K562 (cell line): ENCODE data around the gene COX5A. TPM values are rescaled to one million over a fixed set of nuclear protein-coding genes. Genes with fewer than 3 reads are reported as not detected.

Source experiments
- BCL6 ChIP-seq: fragments of 250-450 bp; sonication (Bioruptor Pico); IDR thresholded peaks from 2 replicates; pipeline ENCODE4 v1.4.0; 2020
- CCNT2 ChIP-seq: IDR thresholded peaks from 2 replicates; pipeline ENCODE4 v1.6.1; 2011; ENCODE audit warnings: borderline replicate concordance, low read depth, mild to moderate bottlenecking, moderate library complexity, mixed read lengths, low read length; ENCODE audit not compliant: insufficient read length; ENCODE audit errors: extremely low read depth
- E2F3 ChIP-seq: fragments of 250-450 bp; sonication (Bioruptor Pico); IDR thresholded peaks from 2 replicates; pipeline ENCODE4 v1.4.0; 2020; ENCODE audit warnings: mild to moderate bottlenecking
- ETS2 ChIP-seq: IDR thresholded peaks from 2 replicates; pipeline ENCODE4 v1.6.1; 2016; ENCODE audit warnings: borderline replicate concordance, missing genetic modification characterization, mild to moderate bottlenecking, moderate library complexity, missing compliant biosample characterization; ENCODE audit not compliant: poor library complexity, severe bottlenecking
- ETV5 ChIP-seq: sonication (generic); formaldehyde crosslinking; IDR thresholded peaks from 2 replicates; pipeline ENCODE4 v1.4.0; 2020; ENCODE audit warnings: low read depth, mild to moderate bottlenecking, missing genetic modification reagents
- FOS ChIP-seq: IDR thresholded peaks from 3 replicates; pipeline ENCODE4 v1.6.1; 2011; ENCODE audit not compliant: insufficient read length; ENCODE audit errors: extremely low read depth
- FOXM1 ChIP-seq, 2 experiments: fragments of 450-650 bp in 1 of 2; sonication (generic) in 1 of 2; formaldehyde crosslinking in 1 of 2; IDR thresholded peaks; 2 replicates each; pipeline versions ENCODE4 v1.6.1 to v1.9.0; 2017 to 2022; ENCODE audit warnings: low read depth in 2 of 2, mild to moderate bottlenecking in 2 of 2, missing genetic modification reagents in 1 of 2, moderate library complexity in 1 of 2
- GTF2A2 ChIP-seq: IDR thresholded peaks from 2 replicates; pipeline ENCODE4 v1.6.1; 2016; ENCODE audit warnings: mild to moderate bottlenecking, missing genetic modification characterization, missing compliant biosample characterization
- LEF1 ChIP-seq: fragments of 450-650 bp; IDR thresholded peaks from 2 replicates; pipeline ENCODE4 v1.6.1; 2016; ENCODE audit warnings: mild to moderate bottlenecking
- RBM14 ChIP-seq: fragments of 200-400 bp; formaldehyde crosslinking; IDR thresholded peaks from 2 replicates; pipeline ENCODE4 v1.6.1; 2018; ENCODE audit warnings: low read depth, mild to moderate bottlenecking, low read length, moderate library complexity, borderline replicate concordance; ENCODE audit not compliant: insufficient read depth
- TCF3 ChIP-seq: sonication (generic); formaldehyde crosslinking; IDR thresholded peaks from 2 replicates; pipeline ENCODE4 v1.4.0; 2020; ENCODE audit warnings: mild to moderate bottlenecking, missing genetic modification reagents
- polyA plus RNA-seq, 8 experiments: library from polyadenylated mRNA; depleted of rRNA in 4 of 8; stranded (reverse) in 5 of 8; unstranded in 3 of 8; fragments of >200 nt; fragmentation: Nextera tagmentation in 2 of 8; fragmentation: Illumina TruSeq in 1 of 8; extraction: Ambion mirVana in 2 of 8; extraction: Trizol in 1 of 8; gene quantifications; 2 replicates each; pipeline versions ENCODE4 v1.2.1 to v1.2.3, GENCODE V29; 2011 to 2014; ENCODE audit warnings: inconsistent platforms in 1 of 8, missing spikeins in 1 of 8
- total RNA-seq, 7 experiments: library from RNA; depleted of rRNA in 6 of 7; stranded (reverse); fragments of >200 nt in 6 of 7; fragmentation: Illumina TruSeq in 2 of 7; extraction: Trizol in 2 of 7; gene quantifications; 2 replicates each; pipeline versions ENCODE4 v1.2.1 to v1.2.3, GENCODE V29; 2011 to 2021; ENCODE audit warnings: low replicate concordance in 1 of 7
- TF ChIP-seq, protein P1 (sequence below): fragments of 250-450 bp; sonication (Bioruptor Pico); IDR thresholded peaks from 2 replicates; pipeline ENCODE4 v1.4.0; 2020
- TF ChIP-seq, protein P2 (sequence below): sonication (generic); formaldehyde crosslinking; IDR thresholded peaks from 2 replicates; pipeline ENCODE4 v1.8.0; 2022; ENCODE audit warnings: mild to moderate bottlenecking, missing genetic modification reagents
- TF ChIP-seq, protein P3 (sequence below): sonication (generic); formaldehyde crosslinking; IDR thresholded peaks from 2 replicates; pipeline ENCODE4 v1.8.0; 2022; ENCODE audit warnings: mild to moderate bottlenecking, missing genetic modification reagents
- TF ChIP-seq, protein P4 (sequence below): fragments of 250-450 bp; sonication (Bioruptor Pico); IDR thresholded peaks from 2 replicates; pipeline ENCODE4 v1.5.0; 2021; ENCODE audit warnings: mild to moderate bottlenecking, moderate library complexity

COX5A gene
- total and polyA plus RNA-seq, 9 of the 15 experiments (the other 6 are each of a cell fraction or from before 2014, with no cell fraction given), result 86.8 to 553 (median 371) TPM

DNA sequence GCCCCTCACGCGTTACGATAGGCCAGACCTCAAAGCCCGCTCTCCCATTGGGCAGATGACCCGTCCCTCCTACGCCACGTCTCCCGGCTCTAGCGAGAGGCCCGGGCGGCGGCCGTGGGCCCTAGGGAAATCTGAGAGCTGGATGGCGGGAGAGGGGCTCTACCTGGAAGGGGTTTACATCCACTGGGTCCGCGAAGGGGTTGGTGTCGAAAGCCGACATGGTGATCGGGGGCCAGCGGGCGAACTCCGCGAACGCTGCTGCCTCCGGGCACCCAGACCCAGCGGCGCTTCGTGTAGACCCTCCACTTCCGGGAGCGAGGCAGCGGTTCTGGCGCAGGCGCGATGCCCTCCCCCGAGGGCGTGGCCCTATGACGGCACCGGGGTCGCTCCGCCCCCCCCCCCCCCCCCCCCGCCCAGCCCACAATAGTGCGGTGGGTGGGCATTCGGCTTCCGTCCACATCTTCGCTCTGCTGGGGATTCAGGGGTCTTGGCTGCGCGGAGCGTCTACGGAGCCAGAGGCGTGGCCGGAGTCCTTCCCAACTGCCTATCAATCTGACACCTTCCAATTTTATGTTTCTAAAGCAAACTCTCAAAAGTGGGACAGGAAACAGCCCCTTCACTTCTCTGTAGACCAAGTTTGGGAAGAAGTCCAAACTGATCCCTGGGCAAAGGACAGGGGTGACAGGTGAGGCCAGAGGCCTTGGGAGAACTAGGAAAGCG lies 64.7 kb downstream of the COX5A start, which contains the start of gene SCAMP2 (continued):
- TF ChIP-seq, protein P1, sequence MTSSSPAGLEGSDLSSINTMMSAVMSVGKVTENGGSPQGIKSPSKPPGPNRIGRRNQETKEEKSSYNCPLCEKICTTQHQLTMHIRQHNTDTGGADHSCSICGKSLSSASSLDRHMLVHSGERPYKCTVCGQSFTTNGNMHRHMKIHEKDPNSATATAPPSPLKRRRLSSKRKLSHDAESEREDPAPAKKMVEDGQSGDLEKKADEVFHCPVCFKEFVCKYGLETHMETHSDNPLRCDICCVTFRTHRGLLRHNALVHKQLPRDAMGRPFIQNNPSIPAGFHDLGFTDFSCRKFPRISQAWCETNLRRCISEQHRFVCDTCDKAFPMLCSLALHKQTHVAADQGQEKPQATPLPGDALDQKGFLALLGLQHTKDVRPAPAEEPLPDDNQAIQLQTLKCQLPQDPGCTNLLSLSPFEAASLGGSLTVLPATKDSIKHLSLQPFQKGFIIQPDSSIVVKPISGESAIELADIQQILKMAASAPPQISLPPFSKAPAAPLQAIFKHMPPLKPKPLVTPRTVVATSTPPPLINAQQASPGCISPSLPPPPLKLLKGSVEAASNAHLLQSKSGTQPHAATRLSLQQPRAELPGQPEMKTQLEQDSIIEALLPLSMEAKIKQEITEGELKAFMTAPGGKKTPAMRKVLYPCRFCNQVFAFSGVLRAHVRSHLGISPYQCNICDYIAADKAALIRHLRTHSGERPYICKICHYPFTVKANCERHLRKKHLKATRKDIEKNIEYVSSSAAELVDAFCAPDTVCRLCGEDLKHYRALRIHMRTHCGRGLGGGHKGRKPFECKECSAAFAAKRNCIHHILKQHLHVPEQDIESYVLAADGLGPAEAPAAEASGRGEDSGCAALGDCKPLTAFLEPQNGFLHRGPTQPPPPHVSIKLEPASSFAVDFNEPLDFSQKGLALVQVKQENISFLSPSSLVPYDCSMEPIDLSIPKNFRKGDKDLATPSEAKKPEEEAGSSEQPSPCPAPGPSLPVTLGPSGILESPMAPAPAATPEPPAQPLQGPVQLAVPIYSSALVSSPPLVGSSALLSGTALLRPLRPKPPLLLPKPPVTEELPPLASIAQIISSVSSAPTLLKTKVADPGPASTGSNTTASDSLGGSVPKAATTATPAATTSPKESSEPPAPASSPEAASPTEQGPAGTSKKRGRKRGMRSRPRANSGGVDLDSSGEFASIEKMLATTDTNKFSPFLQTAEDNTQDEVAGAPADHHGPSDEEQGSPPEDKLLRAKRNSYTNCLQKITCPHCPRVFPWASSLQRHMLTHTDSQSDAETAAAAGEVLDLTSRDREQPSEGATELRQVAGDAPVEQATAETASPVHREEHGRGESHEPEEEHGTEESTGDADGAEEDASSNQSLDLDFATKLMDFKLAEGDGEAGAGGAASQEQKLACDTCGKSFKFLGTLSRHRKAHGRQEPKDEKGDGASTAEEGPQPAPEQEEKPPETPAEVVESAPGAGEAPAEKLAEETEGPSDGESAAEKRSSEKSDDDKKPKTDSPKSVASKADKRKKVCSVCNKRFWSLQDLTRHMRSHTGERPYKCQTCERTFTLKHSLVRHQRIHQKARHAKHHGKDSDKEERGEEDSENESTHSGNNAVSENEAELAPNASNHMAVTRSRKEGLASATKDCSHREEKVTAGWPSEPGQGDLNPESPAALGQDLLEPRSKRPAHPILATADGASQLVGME, result 0 out of 2 replicates have a peak, but pooled peaks have one; percentile 31
- TF ChIP-seq, protein P2, sequence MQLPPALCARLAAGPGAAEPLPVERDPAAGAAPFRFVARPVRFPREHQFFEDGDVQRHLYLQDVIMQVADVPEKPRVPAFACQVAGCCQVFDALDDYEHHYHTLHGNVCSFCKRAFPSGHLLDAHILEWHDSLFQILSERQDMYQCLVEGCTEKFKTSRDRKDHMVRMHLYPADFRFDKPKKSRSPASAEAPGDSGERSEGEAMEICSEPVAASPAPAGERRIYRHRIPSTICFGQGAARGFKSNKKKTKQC (CRISPR knock-in tag), result peak; percentile 11; the same call in 1 of the 2 replicates
- TF ChIP-seq ETV5 (CRISPR knock-in tag) (peak; percentile 59), RBM14 (no peak), FOS (peak; percentile 85), CCNT2 (peak; percentile 58), TCF3 (CRISPR knock-in tag) (no peak), BCL6 (CRISPR knock-in tag) (no peak), ETS2 (no peak), GTF2A2 (tag) (no peak), FOXM1 (IDR thresholded peaks at IDR 0.05; ENCODE audit: low read depth) (peak; percentile 37; the same call in 1 of the 2 replicates), FOXM1 (CRISPR knock-in tag; IDR thresholded peaks at IDR 0.05; ENCODE audit: low read depth) (0 out of 2 replicates have a peak, but pooled peaks have one; percentile 52), LEF1 (no peak), E2F3 (peak; percentile 41; the same call in 1 of the 2 replicates)
- TF ChIP-seq, protein P3, sequence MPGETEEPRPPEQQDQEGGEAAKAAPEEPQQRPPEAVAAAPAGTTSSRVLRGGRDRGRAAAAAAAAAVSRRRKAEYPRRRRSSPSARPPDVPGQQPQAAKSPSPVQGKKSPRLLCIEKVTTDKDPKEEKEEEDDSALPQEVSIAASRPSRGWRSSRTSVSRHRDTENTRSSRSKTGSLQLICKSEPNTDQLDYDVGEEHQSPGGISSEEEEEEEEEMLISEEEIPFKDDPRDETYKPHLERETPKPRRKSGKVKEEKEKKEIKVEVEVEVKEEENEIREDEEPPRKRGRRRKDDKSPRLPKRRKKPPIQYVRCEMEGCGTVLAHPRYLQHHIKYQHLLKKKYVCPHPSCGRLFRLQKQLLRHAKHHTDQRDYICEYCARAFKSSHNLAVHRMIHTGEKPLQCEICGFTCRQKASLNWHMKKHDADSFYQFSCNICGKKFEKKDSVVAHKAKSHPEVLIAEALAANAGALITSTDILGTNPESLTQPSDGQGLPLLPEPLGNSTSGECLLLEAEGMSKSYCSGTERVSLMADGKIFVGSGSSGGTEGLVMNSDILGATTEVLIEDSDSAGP (CRISPR knock-in tag), result no peak
- TF ChIP-seq, protein P4, sequence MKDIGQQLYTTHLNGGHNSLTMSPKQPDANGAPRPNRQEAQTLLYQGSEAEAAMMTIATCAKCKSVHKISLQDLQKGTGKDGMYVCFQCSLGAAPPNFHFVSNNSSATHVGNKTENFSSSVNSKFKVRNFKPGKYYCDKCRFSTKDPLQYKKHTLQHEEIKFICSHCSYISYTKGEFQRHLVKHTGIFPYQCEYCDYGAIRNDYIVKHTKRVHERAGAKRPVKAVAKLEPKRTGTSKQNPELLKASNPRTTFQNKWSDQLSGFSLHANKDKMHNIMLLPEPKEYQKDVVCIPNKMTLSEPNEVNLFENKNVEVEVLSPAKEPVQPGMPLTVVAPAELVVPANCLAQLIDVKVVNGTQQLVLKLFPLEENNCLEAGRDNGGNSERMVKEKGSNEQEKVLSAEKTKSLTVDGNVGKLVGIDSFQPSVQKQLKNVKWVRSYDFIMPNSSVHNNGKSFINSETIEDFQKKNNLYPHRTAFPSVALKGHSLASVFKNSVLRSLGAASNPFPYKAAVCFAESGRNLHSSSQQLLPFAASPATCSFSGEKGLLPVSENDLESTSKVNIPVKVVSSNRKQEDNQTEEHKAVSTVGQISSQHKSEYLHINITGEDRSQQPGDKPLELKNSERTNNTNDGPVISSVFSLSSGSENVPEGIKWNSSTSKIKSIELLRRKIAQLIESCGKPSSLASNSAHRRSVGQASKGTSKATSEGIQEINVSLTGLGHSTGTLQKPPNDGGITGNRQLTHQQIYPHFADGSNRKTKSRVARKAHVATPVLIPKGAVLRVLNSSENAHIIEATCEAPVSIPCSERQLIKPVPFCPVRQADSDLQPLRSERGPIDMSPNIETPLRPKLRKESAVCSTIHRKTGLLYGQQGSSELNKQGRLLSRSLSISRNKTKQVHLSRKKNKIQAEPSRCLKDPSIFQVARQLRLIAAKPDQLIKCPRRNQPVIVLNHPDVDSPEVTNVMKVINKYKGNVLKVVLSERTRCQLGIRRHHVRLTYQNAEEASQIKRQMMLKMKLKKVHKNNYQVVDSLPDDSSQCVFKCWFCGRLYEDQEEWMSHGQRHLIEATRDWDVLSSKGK (CRISPR knock-in tag), result no peak
